Upper lobe of left lung (tissue), 6 donors: ENCODE measurements around the gene MAGEA1. TPM values are rescaled to one million over a fixed set of nuclear protein-coding genes. Genes with fewer than 3 reads are reported as not detected.
"Not testable (repeated sequence)": the region's sequence is repeated elsewhere in the genome, so short reads cannot be mapped to it uniquely, and the experiment has no call there.

ENCODE experiments used
- ATAC-seq, 2 donors: fragments of 200-7000 bp; cut with Tn5 transposase; one replicate each; pipeline ENCODE4 v1.9.1; 2022; ENCODE audit warnings: mild to moderate bottlenecking in 2 of 2, moderate library complexity in 2 of 2; ENCODE audit not compliant: low FRiP score in 2 of 2
- DNase-seq, 2 donors: peaks; one replicate each; pipeline ENCODE4 v3.0.0-alpha.2; 2019 to 2020
- H3K27ac ChIP-seq, 4 donors: fragments of 200-600 bp; sonication (generic); one replicate each; pipeline ENCODE4 v1.5.1; 2016 to 2019
- H3K27me3 ChIP-seq, 4 donors: fragments of 200-600 bp; sonication (generic); one replicate each; pipeline ENCODE4 v1.5.1; 2017 to 2019
- H3K36me3 ChIP-seq, 4 donors: fragments of 200-600 bp; sonication (generic); one replicate each; pipeline ENCODE4 v1.5.1; 2016 to 2019
- H3K4me1 ChIP-seq, 4 donors: fragments of 200-600 bp; sonication (generic); one replicate each; pipeline ENCODE4 v1.5.1; 2018 to 2019
- H3K4me3 ChIP-seq, 4 donors: fragments of 200-600 bp; sonication (generic); one replicate each; pipeline ENCODE4 v1.5.1; 2017 to 2019; ENCODE audit warnings: mild to moderate bottlenecking in 2 of 4, moderate library complexity in 1 of 4
- H3K9me3 ChIP-seq, 4 donors: fragments of 200-600 bp; sonication (generic); one replicate each; pipeline ENCODE4 v1.5.1; 2018 to 2019
- EP300 ChIP-seq, 4 donors: sonication (generic); formaldehyde crosslinking; IDR thresholded peaks; one replicate each; pipeline ENCODE4 v1.5.1; 2017; ENCODE audit warnings: antibody characterized with exemption in 4 of 4, control low read depth in 2 of 4
- POLR2A ChIP-seq, 4 donors: fragments of 450-650 bp; IDR thresholded peaks; one replicate each; pipeline ENCODE4 v1.5.1; 2016 to 2017; ENCODE audit warnings: antibody characterized with exemption in 4 of 4, mild to moderate bottlenecking in 2 of 4
- POLR2AphosphoS5 ChIP-seq, 2 donors: sonication (generic); formaldehyde crosslinking; IDR thresholded peaks; one replicate each; pipeline ENCODE4 v1.5.1; 2017; ENCODE audit warnings: antibody characterized with exemption in 2 of 2
- WGBS, 2 donors: methylation state at CpG; one replicate each; pipeline ENCODE4 v1.1.5; 2017 to 2018; 5-methylcytosine and 5-hydroxymethylcytosine counted together
- total RNA-seq, 6 donors: library from RNA; depleted of rRNA in 4 of 6; stranded (reverse); fragments of >200 nt in 4 of 6; gene quantifications; one replicate each; pipeline versions ENCODE4 v1.1.0 to v1.2.1, GENCODE V29; 2016 to 2021
- TF ChIP-seq, protein P1 (sequence below), 6 experiments: fragments of 450-650 bp in 4 of 6; fragments of 200-600 bp in 2 of 6; sonication (generic) in 2 of 6; IDR thresholded peaks; one replicate each; pipeline ENCODE4 v1.5.1; 2016 to 2019; ENCODE audit warnings: antibody characterized with exemption in 6 of 6
- donor health status: DM: no; HTN: no; CAD: no; lungs with moderate emphysema.
- donor health status: DM: no; HTN: yes; CAD: no; lungs with severe emphysema.

Gene MAGEA1, protein sequence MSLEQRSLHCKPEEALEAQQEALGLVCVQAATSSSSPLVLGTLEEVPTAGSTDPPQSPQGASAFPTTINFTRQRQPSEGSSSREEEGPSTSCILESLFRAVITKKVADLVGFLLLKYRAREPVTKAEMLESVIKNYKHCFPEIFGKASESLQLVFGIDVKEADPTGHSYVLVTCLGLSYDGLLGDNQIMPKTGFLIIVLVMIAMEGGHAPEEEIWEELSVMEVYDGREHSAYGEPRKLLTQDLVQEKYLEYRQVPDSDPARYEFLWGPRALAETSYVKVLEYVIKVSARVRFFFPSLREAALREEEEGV
- total RNA-seq: under 1 TPM in 1 of 6 donors, not detected in 5; 0.13 TPM

DNA sequence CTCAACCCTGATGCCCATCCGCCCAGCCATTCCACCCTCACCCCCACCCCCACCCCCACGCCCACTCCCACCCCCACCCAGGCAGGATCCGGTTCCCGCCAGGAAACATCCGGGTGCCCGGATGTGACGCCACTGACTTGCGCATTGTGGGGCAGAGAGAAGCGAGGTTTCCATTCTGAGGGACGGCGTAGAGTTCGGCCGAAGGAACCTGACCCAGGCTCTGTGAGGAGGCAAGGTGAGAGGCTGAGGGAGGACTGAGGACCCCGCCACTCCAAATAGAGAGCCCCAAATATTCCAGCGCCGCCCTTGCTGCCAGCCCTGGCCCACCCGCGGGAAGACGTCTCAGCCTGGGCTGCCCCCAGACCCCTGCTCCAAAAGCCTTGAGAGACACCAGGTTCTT is at the start of gene MAGEA1:
Gene MAGEA1 (plus strand): TSS at position 154 of the 400 bp plus-strand sequence. CDS start 3,106 bp downstream, outside the sequence.
- TF ChIP-seq, protein P1, sequence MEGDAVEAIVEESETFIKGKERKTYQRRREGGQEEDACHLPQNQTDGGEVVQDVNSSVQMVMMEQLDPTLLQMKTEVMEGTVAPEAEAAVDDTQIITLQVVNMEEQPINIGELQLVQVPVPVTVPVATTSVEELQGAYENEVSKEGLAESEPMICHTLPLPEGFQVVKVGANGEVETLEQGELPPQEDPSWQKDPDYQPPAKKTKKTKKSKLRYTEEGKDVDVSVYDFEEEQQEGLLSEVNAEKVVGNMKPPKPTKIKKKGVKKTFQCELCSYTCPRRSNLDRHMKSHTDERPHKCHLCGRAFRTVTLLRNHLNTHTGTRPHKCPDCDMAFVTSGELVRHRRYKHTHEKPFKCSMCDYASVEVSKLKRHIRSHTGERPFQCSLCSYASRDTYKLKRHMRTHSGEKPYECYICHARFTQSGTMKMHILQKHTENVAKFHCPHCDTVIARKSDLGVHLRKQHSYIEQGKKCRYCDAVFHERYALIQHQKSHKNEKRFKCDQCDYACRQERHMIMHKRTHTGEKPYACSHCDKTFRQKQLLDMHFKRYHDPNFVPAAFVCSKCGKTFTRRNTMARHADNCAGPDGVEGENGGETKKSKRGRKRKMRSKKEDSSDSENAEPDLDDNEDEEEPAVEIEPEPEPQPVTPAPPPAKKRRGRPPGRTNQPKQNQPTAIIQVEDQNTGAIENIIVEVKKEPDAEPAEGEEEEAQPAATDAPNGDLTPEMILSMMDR (IDR thresholded peaks at IDR 0.05): no peak
- no peak for TF ChIP-seq POLR2AphosphoS5 (IDR thresholded peaks at IDR 0.05)
- TF ChIP-seq POLR2A (IDR thresholded peaks at IDR 0.05): no peak
- TF ChIP-seq EP300 (IDR thresholded peaks at IDR 0.05): no peak
- H3K27me3 ChIP-seq: no peaks in the 10 kb centered on the region
- WGBS, 2 donors: 86% methylated on average over 18 of the region's 19 CpGs; no CpG with 5 or more reads in 1 of the 2 donors
- no peaks in the 10 kb centered on the region for H3K9me3 ChIP-seq
- no peak within 1 kb of the TSS for H3K4me3 ChIP-seq
- no peak for DNase-seq
- no peaks in the 10 kb centered on the region for H3K4me1 ChIP-seq
- no peaks in the 10 kb centered on the region for H3K36me3 ChIP-seq
- H3K27ac ChIP-seq: no peak within 1 kb of the TSS
- ATAC-seq: no peak

DNA sequence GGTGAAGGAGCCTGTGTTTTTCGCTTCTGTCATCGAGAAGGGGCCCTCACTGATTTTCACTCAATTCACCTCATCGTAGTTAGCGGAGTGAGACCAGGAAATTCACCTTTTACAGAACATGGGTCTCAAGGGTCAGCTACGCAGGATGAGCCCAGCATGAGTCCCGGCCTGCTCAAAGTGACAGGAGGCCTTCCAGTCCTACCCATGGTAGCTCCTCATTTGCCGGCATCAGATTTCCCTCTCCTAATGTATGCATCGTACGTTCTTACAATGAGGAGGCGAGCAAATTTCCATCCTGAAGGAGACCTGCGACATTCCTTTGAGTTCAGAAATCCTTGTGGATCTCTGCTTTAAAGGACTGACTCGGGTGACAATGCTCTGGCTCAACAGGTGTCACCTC is 46.2 kb upstream of the MAGEA1 start:
- H3K27ac ChIP-seq, H3K4me1 ChIP-seq: not testable (repeated sequence)
- no CpG with 5 or more reads among the region's 12 CpGs for WGBS, 2 donors

DNA sequence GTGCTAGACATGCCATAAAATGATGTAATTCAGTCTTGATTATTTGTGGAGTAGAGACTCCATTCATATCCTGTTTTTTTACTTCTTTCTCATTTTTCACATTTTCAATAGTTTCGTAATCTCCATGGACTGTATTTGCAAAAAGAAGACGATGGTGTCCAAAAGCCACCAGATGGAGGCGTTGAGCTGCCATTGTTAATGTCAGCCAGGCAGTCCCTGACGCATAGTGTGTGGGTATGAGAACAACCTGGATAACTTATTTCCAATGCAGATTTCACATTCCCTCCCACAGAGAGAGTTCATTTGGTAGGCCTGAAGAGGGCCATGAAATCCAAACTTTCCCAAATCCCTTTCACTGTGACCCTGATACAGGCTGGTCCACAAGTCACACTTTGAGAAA is 40.0 kb upstream of the MAGEA1 start:
- ATAC-seq, H3K27me3 ChIP-seq, DNase-seq, H3K4me1 ChIP-seq, H3K9me3 ChIP-seq, H3K27ac ChIP-seq, H3K4me3 ChIP-seq, H3K36me3 ChIP-seq: not testable (repeated sequence)
- no CpG with 5 or more reads among the region's 4 CpGs for WGBS, 2 donors

More for the DNA sequence above, 46.2 kb upstream of the MAGEA1 start:
- H3K4me3 ChIP-seq, H3K36me3 ChIP-seq, ATAC-seq, H3K9me3 ChIP-seq, DNase-seq, H3K27me3 ChIP-seq: not testable (repeated sequence)

DNA sequence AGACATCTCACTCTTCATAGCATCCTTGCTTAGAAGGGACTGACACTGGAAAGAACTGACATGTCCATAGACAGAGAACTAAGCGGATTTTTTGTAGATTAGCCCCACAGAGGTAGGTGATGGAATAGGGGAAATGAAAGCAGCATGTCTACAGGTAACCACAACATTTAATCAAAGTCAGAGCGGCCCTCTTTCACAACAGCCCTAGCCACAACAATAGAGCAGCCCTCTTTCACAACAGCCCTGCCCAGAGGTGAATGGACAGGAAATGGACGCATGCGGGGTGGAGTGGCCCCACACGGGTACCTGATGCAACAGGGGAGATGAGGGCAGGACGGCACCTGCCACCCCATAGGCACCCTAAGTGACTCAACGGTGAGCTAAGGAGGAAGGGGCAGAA is 32.8 kb upstream of the MAGEA1 start:
- 20% methylated on average over 1 of the region's 7 CpGs; no CpG with 5 or more reads in 1 of the 2 donors for WGBS, 2 donors
- H3K9me3 ChIP-seq, H3K36me3 ChIP-seq, H3K4me1 ChIP-seq, H3K27ac ChIP-seq, DNase-seq, H3K4me3 ChIP-seq, H3K27me3 ChIP-seq: not testable (repeated sequence)
- ATAC-seq: peak in 1 of 2 donors; percentile 40

DNA sequence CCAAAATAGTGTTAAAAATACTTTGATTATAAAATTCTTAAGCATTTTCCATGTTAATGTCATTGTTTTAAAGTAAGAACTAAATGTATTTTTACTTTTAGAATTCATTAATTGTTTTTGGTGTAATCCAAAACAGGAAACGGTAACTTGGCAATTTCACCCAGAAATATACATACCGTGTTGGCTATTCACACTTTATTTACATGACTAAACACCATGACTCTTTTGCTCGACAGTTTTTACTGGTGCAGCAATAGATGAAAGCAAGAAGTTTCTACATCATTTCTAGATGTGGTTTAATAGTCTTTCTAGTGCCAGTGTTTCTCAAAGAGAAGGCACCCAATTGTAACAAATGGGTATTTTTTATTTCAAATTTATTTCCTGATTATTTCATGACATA is 25.6 kb upstream of the MAGEA1 start:
- Histone ChIP-seq H3K4me1 (no peaks in the 10 kb centered on the region), H3K4me3 (no peak overlapping the region), H3K27ac (no peak overlapping the region), H3K27me3 (no peaks in the 10 kb centered on the region), H3K36me3 (no peaks in the 10 kb centered on the region), H3K9me3 (no peaks in the 10 kb centered on the region)
- ATAC-seq: no peak
- WGBS, 2 donors: 68 to 71% methylated on average over 3 of the region's 3 CpGs
- no peak for DNase-seq
- TF ChIP-seq EP300 (IDR thresholded peaks at IDR 0.05) (no peak), POLR2A (IDR thresholded peaks at IDR 0.05) (no peak), POLR2AphosphoS5 (IDR thresholded peaks at IDR 0.05) (no peak)
- TF ChIP-seq, protein P1 (IDR thresholded peaks at IDR 0.05): no peak

DNA sequence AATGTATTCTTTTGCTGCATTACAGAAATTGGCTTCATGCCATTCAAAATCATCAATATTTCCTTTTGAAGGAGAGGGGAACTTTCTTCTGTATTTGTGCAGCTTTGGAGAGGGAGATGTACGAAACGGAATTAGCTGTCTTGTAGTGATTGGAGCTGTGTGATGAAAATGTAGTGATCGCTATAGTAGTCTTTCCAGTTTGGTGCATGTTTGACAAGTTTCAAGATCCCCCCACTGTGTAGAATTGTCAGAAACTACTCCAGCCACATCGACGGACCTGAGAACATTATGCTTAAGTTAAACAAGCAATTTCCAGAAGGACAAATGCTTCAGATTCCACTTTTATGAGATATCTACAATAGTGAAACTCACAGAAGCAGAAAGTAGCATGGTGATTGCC is 21.6 kb upstream of the MAGEA1 start:
- Histone ChIP-seq H3K36me3 (no peaks in the 10 kb centered on the region), H3K27me3 (no peaks in the 10 kb centered on the region), H3K4me3 (no peak overlapping the region), H3K9me3 (no peaks in the 10 kb centered on the region), H3K4me1 (no peaks in the 10 kb centered on the region), H3K27ac (no peak overlapping the region)
- TF ChIP-seq, protein P1 (IDR thresholded peaks at IDR 0.05): no peak
- TF ChIP-seq EP300 (IDR thresholded peaks at IDR 0.05): no peak
- TF ChIP-seq POLR2AphosphoS5 (IDR thresholded peaks at IDR 0.05): no peak
- TF ChIP-seq POLR2A (IDR thresholded peaks at IDR 0.05): no peak
- no peak for DNase-seq
- 61 to 74% methylated on average over 5 of the region's 5 CpGs for WGBS, 2 donors
- no peak for ATAC-seq
